Smooth muscle cell (in vitro differentiated cells): ENCODE measurements around the gene SPRR3. TPM values are rescaled to one million over a fixed set of nuclear protein-coding genes. Genes with fewer than 3 reads are reported as not detected.

Experiments used
- DNase-seq: peaks from one replicate; lab custom pipeline; 2025; ENCODE audit not compliant: unreplicated experiment; lab: John Stamatoyannopoulos, UW
- H2AFZ ChIP-seq: fragments of 200-600 bp; sonication (generic); 2 replicates; pipeline ENCODE4 v1.6.0; 2016; ENCODE audit warnings: antibody characterized with exemption, low read depth, mild to moderate bottlenecking
- H3F3A ChIP-seq: fragments of 200-600 bp; sonication (generic); 2 replicates; pipeline ENCODE4 v1.6.0; 2017; ENCODE audit warnings: antibody characterized with exemption, low read depth
- H3K27ac ChIP-seq: fragments of 200-600 bp; sonication (generic); 2 replicates; pipeline ENCODE4 v1.5.1; 2016; ENCODE audit warnings: low read depth, mild to moderate bottlenecking
- H3K27me3 ChIP-seq: fragments of 200-600 bp; sonication (generic); 2 replicates; pipeline ENCODE4 v1.6.1; 2016; ENCODE audit warnings: low read depth, mild to moderate bottlenecking
- H3K36me3 ChIP-seq: fragments of 200-600 bp; sonication (generic); 2 replicates; pipeline ENCODE4 v1.5.1; 2016; ENCODE audit warnings: low read depth
- H3K4me1 ChIP-seq: fragments of 200-600 bp; sonication (generic); 2 replicates; pipeline ENCODE4 v1.5.1; 2016; ENCODE audit warnings: low read depth
- H3K4me2 ChIP-seq: fragments of 200-600 bp; sonication (generic); 2 replicates; pipeline ENCODE4 v1.6.0; 2016; ENCODE audit warnings: mild to moderate bottlenecking
- H3K4me3 ChIP-seq: fragments of 200-600 bp; sonication (generic); 2 replicates; pipeline ENCODE4 v1.5.1; 2016; ENCODE audit warnings: mild to moderate bottlenecking
- H3K79me2 ChIP-seq: fragments of 200-600 bp; sonication (generic); 2 replicates; pipeline ENCODE4 v1.6.0; 2016; ENCODE audit warnings: low read depth, mild to moderate bottlenecking
- H3K9ac ChIP-seq: fragments of 200-600 bp; sonication (generic); 2 replicates; pipeline ENCODE4 v1.6.0; 2016; ENCODE audit warnings: low read depth
- H3K9me3 ChIP-seq: fragments of 200-600 bp; sonication (generic); replicated peaks from 2 replicates; pipeline ENCODE4 v1.5.1; 2016; ENCODE audit warnings: low read depth
- H4K20me1 ChIP-seq: fragments of 200-600 bp; sonication (generic); 2 replicates; pipeline ENCODE4 v1.6.0; 2016; ENCODE audit warnings: low read depth
- WGBS: methylation state at CpG from one replicate; pipeline ENCODE4 v1.1.7; 2016; ENCODE audit warnings: low lambda C conversion rate; 5-methylcytosine and 5-hydroxymethylcytosine counted together
- polyA plus RNA-seq: library from polyadenylated mRNA; unstranded; fragments of >200 nt; fragmentation: Nextera tagmentation; extraction: Ambion mirVana; gene quantifications from 2 replicates; pipeline ENCODE4 v1.2.1, GENCODE V29; 2016
- total RNA-seq: library from RNA; depleted of rRNA; stranded (reverse); fragments of >200 nt; gene quantifications from 2 replicates; pipeline ENCODE4 v1.2.3, GENCODE V29; 2014
- TF ChIP-seq, protein P1 (sequence below): fragments of 200-600 bp; sonication (generic); IDR thresholded peaks from 2 replicates; pipeline ENCODE4 v1.5.1; 2017; ENCODE audit warnings: borderline replicate concordance, mild to moderate bottlenecking, antibody characterized with exemption; ENCODE audit not compliant: insufficient read depth, poor library complexity, severe bottlenecking

The SPRR3 gene
- total and polyA plus RNA-seq, 2 experiments from 2014 or later, result 24.9 to 107 TPM

DNA sequence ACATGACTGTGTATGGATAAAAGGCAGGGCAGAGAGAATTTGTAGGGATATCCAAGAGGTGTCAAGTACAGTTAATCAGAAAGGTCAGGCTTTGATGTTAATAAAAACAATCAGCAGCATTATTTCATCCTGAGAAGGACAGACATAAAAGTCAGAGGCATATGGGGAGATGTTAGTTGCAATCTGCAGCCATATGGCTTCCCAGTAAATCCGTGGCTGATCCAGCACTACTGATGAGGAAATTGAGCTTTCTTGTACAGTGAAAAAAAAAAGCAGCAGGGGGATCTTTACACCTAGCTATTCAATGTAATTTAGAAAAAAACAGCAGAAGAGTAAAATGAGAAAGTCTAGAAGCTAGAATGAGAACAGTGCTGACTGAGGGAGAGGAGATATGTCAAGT is 27.2 kb downstream of the SPRR3 start:
- no peak overlapping the region for H3K4me2 ChIP-seq
- H3K9ac ChIP-seq, result no peak overlapping the region
- no peaks in the 10 kb centered on the region for H3K9me3 ChIP-seq
- H3F3A ChIP-seq, result no peaks in the 10 kb centered on the region
- no peaks in the 10 kb centered on the region for H3K27me3 ChIP-seq
- H3K27ac ChIP-seq, result no peak overlapping the region
- no peak for DNase-seq
- H3K36me3 ChIP-seq, result no peaks in the 10 kb centered on the region
- TF ChIP-seq, protein P1, sequence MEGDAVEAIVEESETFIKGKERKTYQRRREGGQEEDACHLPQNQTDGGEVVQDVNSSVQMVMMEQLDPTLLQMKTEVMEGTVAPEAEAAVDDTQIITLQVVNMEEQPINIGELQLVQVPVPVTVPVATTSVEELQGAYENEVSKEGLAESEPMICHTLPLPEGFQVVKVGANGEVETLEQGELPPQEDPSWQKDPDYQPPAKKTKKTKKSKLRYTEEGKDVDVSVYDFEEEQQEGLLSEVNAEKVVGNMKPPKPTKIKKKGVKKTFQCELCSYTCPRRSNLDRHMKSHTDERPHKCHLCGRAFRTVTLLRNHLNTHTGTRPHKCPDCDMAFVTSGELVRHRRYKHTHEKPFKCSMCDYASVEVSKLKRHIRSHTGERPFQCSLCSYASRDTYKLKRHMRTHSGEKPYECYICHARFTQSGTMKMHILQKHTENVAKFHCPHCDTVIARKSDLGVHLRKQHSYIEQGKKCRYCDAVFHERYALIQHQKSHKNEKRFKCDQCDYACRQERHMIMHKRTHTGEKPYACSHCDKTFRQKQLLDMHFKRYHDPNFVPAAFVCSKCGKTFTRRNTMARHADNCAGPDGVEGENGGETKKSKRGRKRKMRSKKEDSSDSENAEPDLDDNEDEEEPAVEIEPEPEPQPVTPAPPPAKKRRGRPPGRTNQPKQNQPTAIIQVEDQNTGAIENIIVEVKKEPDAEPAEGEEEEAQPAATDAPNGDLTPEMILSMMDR, result no peak
- 34% methylated on average over 1 of the region's 1 CpG for WGBS
- no peaks in the 10 kb centered on the region for H3K79me2 ChIP-seq
- H3K4me1 ChIP-seq, result no peaks in the 10 kb centered on the region
- H2AFZ ChIP-seq, result no peak overlapping the region
- no peaks in the 10 kb centered on the region for H4K20me1 ChIP-seq
- no peak overlapping the region for H3K4me3 ChIP-seq

DNA sequence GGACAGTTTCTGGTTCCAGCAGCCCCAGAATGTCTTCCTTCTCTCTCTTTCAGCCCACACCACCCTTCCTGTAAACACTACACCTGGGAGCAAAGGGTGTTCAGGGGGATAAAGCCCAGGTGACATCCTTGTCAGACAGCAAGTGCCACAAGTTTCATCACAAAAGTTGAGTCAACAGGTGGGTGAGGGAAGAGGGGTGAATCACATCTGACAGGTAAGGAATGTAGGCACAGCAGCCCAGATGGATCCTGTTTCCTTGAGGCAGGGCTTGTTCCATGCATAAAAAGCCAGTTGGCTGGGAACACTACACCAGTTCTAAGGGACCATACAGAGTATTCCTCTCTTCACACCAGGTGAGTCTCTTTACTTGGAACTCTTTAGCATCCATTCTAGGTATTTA is 29.3 kb downstream of the SPRR3 start, which contains the start of gene SPRR1B:
Gene SPRR1B, plus strand, starts transcription at position 309 of the 400 bp plus-strand sequence. CDS start 1,143 bp downstream, outside the sequence.
- no peak for DNase-seq
- H3K4me1 ChIP-seq, result no peaks in the 10 kb centered on the region
- no peak within 1 kb of the TSS for H2AFZ ChIP-seq
- H3F3A ChIP-seq, result no peaks in the 10 kb centered on the region
- H4K20me1 ChIP-seq, result no peaks in the 10 kb centered on the region
- TF ChIP-seq, protein P1, result no peak
- H3K9ac ChIP-seq, result no peak within 1 kb of the TSS
- H3K27ac ChIP-seq, result no peak within 1 kb of the TSS
- no peak within 1 kb of the TSS for H3K4me3 ChIP-seq
- no peaks in the 10 kb centered on the region for H3K79me2 ChIP-seq
- no peaks in the 10 kb centered on the region for H3K27me3 ChIP-seq
- H3K4me2 ChIP-seq, result no peak within 1 kb of the TSS
- no peaks in the 10 kb centered on the region for H3K36me3 ChIP-seq
- no peaks in the 10 kb centered on the region for H3K9me3 ChIP-seq

DNA sequence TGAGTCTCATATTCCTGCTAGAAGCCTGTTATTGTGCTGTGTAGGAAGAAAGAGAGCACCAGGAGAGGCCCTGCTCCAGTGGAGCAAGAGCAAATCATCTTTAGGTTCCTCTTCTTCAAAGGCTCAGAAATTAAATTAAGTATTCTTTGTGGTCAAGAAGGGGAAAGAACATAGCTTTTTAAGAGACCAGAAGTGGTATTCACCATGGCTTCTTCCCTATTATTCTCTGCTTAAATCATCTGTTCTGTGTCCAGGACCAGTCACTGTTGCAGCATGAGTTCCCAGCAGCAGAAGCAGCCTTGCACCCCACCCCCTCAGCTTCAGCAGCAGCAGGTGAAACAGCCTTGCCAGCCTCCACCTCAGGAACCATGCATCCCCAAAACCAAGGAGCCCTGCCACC is 30.5 kb downstream of the SPRR3 start:
- Histone ChIP-seq H3K36me3 (no peaks in the 10 kb centered on the region), H3K27ac (no peak overlapping the region), H3K9ac (no peak overlapping the region), H3K9me3 (no peaks in the 10 kb centered on the region), H4K20me1 (no peaks in the 10 kb centered on the region), H3K4me2 (no peak overlapping the region), H2AFZ (no peak overlapping the region), H3F3A (no peaks in the 10 kb centered on the region), H3K79me2 (no peaks in the 10 kb centered on the region), H3K4me3 (no peak overlapping the region), H3K27me3 (no peaks in the 10 kb centered on the region), H3K4me1 (no peaks in the 10 kb centered on the region)
- TF ChIP-seq, protein P1, result no peak
- DNase-seq, result no peak

DNA sequence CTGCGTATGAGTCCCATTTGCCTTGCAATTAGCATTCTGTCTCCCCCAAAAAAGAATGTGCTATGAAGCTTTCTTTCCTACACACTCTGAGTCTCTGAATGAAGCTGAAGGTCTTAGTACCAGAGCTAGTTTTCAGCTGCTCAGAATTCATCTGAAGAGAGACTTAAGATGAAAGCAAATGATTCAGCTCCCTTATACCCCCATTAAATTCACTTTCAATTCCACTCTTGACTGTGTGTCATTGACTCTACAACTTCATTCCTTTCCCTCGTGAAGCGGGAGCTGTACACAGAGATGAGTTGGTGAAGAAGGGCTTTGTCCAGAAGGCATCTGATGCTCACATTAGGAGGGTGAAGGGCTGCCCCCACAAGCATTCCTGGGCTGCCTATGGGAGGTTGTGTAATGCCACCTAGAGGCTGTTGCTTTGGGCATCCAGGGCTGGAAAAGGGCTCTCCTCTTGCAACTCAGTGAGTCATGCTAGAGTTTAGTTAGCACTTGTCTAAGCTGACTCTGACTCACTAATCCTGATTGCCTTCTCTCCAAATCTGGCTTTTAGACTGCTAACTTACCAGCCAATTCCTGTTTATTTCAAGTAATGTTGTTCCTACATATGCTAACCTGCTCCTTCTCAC is 31.2 kb downstream of the SPRR3 start:
- WGBS, result 53% methylated on average over 3 of the region's 3 CpGs
- peaks cover 3% of the 10 kb centered on the region for H3K9me3 ChIP-seq

More for the DNA sequence above, 31.2 kb downstream of the SPRR3 start:
- Histone ChIP-seq H3K4me1 (no peaks in the 10 kb centered on the region), H3K79me2 (no peaks in the 10 kb centered on the region), H4K20me1 (no peaks in the 10 kb centered on the region), H3K36me3 (no peaks in the 10 kb centered on the region), H3K9ac (no peak overlapping the region), H3K4me2 (no peak overlapping the region), H3K4me3 (no peak overlapping the region), H3K27ac (no peak overlapping the region), H3K27me3 (no peaks in the 10 kb centered on the region), H3F3A (no peaks in the 10 kb centered on the region), H2AFZ (no peak overlapping the region)
- DNase-seq, result no peak
- TF ChIP-seq, protein P1, result no peak
